8988T (cell line): ENCODE measurements around the gene MRTO4.
"Not testable (repeated sequence)": the region's sequence is repeated elsewhere in the genome, so short reads cannot be mapped to it uniquely, and the experiment has no call there.

Experiments used
- DNase-seq: peaks from one replicate; pipeline ENCODE4 v3.0.0; 2011

Gene MRTO4

GRCh38 chr1:19251305-19252196 is at the start of gene MRTO4, which contains the start of gene EMC1:
TSS of gene MRTO4 (plus strand) at chr1:19251805. CDS start at chr1:19251836, 31 bp downstream.
TSS of gene EMC1 (minus strand) at chr1:19251524. CDS start at chr1:19251509, 15 bp downstream.
- DNase-seq = peak; percentile 77

- DNase-seq = no peak
Observed at GRCh38 chr1:19202396-19202795, 49.2 kb upstream of the MRTO4 start.

GRCh38 chr1:19203440-19203839 is 48.2 kb upstream of the MRTO4 start:
- no peak for DNase-seq

- DNase-seq = no peak
Observed at GRCh38 chr1:19204446-19205266, 46.9 kb upstream of the MRTO4 start.

- DNase-seq = no peak
Observed at GRCh38 chr1:19205403-19205802, 46.2 kb upstream of the MRTO4 start.

GRCh38 chr1:19205845-19206244 is 45.8 kb upstream of the MRTO4 start:
- DNase-seq = no peak

GRCh38 chr1:19206947-19207346 is 44.7 kb upstream of the MRTO4 start:
- no peak for DNase-seq

GRCh38 chr1:19208710-19209438 is 42.7 kb upstream of the MRTO4 start:
- DNase-seq = no peak

GRCh38 chr1:19209439-19209989 is 42.1 kb upstream of the MRTO4 start:
- DNase-seq = no peak

- peak; percentile 63 for DNase-seq
Observed at GRCh38 chr1:19209990-19210771, 41.4 kb upstream of the MRTO4 start, which contains the start of gene UBR4. TSS of gene UBR4 (minus strand) at chr1:19210266. CDS start at chr1:19210248, 18 bp downstream.

GRCh38 chr1:19210772-19211549 is 40.6 kb upstream of the MRTO4 start:
- no peak for DNase-seq

- DNase-seq = no peak
Observed at GRCh38 chr1:19212167-19212566, 39.4 kb upstream of the MRTO4 start.

- no peak for DNase-seq
Observed at GRCh38 chr1:19213580-19213979, 38.0 kb upstream of the MRTO4 start.

- not testable (repeated sequence) for DNase-seq
Observed at GRCh38 chr1:19216585-19216984, 35.0 kb upstream of the MRTO4 start.

GRCh38 chr1:19219451-19219850 is 32.2 kb upstream of the MRTO4 start:
- DNase-seq = no peak

- no peak for DNase-seq
Observed at GRCh38 chr1:19220080-19220846, 31.3 kb upstream of the MRTO4 start.

- DNase-seq = no peak
Observed at GRCh38 chr1:19220991-19221390, 30.6 kb upstream of the MRTO4 start.

GRCh38 chr1:19222573-19222972 is 29.0 kb upstream of the MRTO4 start:
- no peak for DNase-seq

GRCh38 chr1:19222979-19223824 is 28.4 kb upstream of the MRTO4 start:
- no peak for DNase-seq
